Ovary (tissue), 3 donors: ENCODE results near the gene CLIC4.

ENCODE experiments used
- POLR2A ChIP-seq: fragments of 450-650 bp; IDR thresholded peaks from one replicate; pipeline ENCODE4 v1.6.1; 2017; ENCODE audit warnings: antibody characterized with exemption, mild to moderate bottlenecking, moderate library complexity
- TF ChIP-seq, protein P1 (sequence below), 3 donors: fragments of 450-650 bp in 2 of 3; fragments of 200-600 bp in 1 of 3; IDR thresholded peaks; one replicate each; pipeline versions ENCODE4 v1.5.1 to v1.8.0; 2016 to 2022; ENCODE audit warnings: antibody characterized with exemption in 3 of 3, mild to moderate bottlenecking in 1 of 3
- donor health status: DM: no; HTN: no; CAD: no.

DNA sequence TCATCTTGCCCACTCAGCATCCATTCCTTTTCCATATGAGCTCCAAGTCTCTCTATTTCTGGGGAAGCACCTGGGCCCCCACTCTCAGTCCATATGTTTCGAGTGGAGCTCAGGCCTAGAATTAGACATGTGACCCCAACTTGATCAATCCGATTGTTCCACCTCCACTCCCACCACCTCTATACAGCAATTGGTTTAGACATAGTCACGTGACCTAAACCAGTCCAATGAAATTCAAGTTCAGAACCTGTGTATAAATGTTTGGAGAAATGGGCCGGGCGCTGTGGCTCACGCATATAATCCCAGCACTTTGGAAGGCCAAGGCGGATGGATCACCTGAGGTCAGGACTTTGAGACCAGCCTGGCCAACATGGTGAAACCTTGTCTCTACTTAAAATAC is 29.6 kb upstream of the CLIC4 start:
- no peak for TF ChIP-seq POLR2A
- TF ChIP-seq, protein P1, sequence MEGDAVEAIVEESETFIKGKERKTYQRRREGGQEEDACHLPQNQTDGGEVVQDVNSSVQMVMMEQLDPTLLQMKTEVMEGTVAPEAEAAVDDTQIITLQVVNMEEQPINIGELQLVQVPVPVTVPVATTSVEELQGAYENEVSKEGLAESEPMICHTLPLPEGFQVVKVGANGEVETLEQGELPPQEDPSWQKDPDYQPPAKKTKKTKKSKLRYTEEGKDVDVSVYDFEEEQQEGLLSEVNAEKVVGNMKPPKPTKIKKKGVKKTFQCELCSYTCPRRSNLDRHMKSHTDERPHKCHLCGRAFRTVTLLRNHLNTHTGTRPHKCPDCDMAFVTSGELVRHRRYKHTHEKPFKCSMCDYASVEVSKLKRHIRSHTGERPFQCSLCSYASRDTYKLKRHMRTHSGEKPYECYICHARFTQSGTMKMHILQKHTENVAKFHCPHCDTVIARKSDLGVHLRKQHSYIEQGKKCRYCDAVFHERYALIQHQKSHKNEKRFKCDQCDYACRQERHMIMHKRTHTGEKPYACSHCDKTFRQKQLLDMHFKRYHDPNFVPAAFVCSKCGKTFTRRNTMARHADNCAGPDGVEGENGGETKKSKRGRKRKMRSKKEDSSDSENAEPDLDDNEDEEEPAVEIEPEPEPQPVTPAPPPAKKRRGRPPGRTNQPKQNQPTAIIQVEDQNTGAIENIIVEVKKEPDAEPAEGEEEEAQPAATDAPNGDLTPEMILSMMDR (IDR thresholded peaks at IDR 0.05) = no peak
